ENCODE data around the gene TBX21. TPM values are rescaled to one million over a fixed set of nuclear protein-coding genes. Genes with fewer than 3 reads are reported as not detected.

Gene TBX21, protein sequence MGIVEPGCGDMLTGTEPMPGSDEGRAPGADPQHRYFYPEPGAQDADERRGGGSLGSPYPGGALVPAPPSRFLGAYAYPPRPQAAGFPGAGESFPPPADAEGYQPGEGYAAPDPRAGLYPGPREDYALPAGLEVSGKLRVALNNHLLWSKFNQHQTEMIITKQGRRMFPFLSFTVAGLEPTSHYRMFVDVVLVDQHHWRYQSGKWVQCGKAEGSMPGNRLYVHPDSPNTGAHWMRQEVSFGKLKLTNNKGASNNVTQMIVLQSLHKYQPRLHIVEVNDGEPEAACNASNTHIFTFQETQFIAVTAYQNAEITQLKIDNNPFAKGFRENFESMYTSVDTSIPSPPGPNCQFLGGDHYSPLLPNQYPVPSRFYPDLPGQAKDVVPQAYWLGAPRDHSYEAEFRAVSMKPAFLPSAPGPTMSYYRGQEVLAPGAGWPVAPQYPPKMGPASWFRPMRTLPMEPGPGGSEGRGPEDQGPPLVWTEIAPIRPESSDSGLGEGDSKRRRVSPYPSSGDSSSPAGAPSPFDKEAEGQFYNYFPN
- polyA plus RNA-seq (ENCODE audit: low read depth in 6 of 6), result 1 to 10 TPM in 4 of 6 donors, under 1 TPM in 2; 0.11 to 2.9 (median 2.0) TPM

DNA sequence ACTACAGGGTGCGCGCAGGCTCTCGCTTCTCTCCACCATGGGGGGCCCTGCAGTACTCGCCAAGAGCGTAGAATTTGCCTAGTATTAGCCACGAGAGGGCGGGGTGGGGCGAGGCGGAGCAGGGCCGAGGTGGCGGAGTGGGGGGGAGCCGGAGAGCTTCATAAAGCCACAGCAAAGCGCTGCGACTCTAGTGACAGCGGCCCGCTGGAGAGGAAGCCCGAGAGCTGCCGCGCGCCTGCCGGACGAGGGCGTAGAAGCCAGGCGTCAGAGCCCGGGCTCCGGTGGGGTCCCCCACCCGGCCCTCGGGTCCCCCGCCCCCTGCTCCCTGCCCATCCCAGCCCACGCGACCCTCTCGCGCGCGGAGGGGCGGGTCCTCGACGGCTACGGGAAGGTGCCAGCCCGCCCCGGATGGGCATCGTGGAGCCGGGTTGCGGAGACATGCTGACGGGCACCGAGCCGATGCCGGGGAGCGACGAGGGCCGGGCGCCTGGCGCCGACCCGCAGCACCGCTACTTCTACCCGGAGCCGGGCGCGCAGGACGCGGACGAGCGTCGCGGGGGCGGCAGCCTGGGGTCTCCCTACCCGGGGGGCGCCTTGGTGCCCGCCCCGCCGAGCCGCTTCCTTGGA lies at the start of gene TBX21:
TSS of gene TBX21 (plus strand) at position 190 of the 627 bp plus-strand sequence. CDS start at position 409, 219 bp downstream.
- DNase-seq, result peak; percentile 86
- peak within 1 kb of the TSS; percentile 49 to 93 (median 86) for H3K27ac Mint-ChIP-seq
- H3K4me3 Mint-ChIP-seq, result peak within 1 kb of the TSS; percentile 86 to 98 (median 94)
- H3K4me1 Mint-ChIP-seq, result peaks cover 49 to 52% (median 49%) of the 10 kb centered on the region in 3 donors
- H3K36me3 Mint-ChIP-seq, result no peaks in the 10 kb centered on the region
- no peaks in the 10 kb centered on the region for H3K9me3 Mint-ChIP-seq
- ATAC-seq (ENCODE audit: low read depth in 2 of 2), result peak; percentile 89 to 91
- peaks cover 2 to 12% (median 9%) of the 10 kb centered on the region in 3 donors for H3K27me3 Mint-ChIP-seq

DNA sequence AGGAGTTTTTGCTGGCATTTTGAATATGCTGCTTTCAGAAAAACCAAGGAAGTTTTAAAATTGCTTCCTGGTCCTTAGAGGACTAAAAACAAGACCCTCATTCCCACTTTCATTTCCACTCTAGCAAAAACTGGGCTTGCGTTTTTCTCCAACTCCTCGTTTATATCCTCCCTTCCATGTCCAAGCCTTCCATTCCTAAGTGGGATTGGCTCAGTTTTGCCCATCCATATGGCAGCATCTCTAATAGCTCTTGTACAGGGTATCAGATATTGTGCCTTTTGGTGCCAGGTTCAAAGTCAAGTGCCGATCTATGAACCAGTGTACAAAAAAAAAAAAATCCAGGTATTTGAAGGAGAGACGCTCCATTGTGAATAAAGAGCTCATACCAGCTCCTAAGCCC lies 49.0 kb upstream of the TBX21 start:
- peaks cover 8 to 20% of the 10 kb centered on the region in 2 donors for H3K36me3 Mint-ChIP-seq
- no peak for ATAC-seq (ENCODE audit: low read depth in 2 of 2)
- H3K4me3 Mint-ChIP-seq, result no peak overlapping the region

DNA sequence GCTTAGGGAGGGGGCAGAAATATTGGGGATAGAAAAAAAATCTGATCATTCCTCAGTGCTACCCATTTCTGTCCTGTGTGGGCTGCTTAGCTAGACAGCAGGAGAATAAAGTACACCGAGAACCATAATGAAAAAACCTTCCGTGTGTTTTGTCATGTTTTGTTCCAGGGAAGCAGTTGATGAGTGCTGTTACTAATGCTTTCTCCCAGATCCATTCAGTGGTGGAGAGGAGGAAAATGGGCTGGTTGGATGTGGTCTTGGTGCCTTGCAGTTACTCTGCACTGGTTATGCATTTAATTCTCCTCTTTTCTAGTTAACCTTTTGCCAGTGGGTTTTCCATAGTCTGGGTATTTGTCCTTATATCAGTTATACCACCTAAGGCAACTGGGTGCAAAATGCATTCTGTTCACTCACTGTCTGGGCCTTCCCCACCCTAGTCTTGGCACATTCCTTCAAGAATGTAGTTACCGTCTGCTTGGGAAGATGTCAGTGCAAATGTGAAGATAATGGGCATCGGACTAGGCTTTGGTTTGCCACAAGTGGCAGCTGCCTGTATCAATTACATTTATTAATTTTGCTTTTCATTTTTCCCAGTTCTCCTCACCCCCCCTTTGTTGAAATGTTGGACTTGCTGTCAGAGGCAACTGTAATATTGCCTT lies 48.4 kb upstream of the TBX21 start:
- H3K4me1 Mint-ChIP-seq, result no peaks in the 10 kb centered on the region
- H3K27me3 Mint-ChIP-seq, result no peaks in the 10 kb centered on the region
- H3K36me3 Mint-ChIP-seq, result peaks cover 8 to 20% of the 10 kb centered on the region in 2 donors
- no peak for ATAC-seq (ENCODE audit: low read depth in 2 of 2)
- H3K27ac Mint-ChIP-seq, result no peak overlapping the region
- H3K4me3 Mint-ChIP-seq, result no peak overlapping the region
- H3K9me3 Mint-ChIP-seq, result no peaks in the 10 kb centered on the region
- DNase-seq, result no peak

More for the DNA sequence above, 49.0 kb upstream of the TBX21 start:
- Mint-ChIP-seq H3K27me3 (no peaks in the 10 kb centered on the region), H3K27ac (peak overlapping the region in 1 of 6 donors; percentile 34), H3K9me3 (no peaks in the 10 kb centered on the region), H3K4me1 (no peaks in the 10 kb centered on the region)
- DNase-seq, result no peak

DNA sequence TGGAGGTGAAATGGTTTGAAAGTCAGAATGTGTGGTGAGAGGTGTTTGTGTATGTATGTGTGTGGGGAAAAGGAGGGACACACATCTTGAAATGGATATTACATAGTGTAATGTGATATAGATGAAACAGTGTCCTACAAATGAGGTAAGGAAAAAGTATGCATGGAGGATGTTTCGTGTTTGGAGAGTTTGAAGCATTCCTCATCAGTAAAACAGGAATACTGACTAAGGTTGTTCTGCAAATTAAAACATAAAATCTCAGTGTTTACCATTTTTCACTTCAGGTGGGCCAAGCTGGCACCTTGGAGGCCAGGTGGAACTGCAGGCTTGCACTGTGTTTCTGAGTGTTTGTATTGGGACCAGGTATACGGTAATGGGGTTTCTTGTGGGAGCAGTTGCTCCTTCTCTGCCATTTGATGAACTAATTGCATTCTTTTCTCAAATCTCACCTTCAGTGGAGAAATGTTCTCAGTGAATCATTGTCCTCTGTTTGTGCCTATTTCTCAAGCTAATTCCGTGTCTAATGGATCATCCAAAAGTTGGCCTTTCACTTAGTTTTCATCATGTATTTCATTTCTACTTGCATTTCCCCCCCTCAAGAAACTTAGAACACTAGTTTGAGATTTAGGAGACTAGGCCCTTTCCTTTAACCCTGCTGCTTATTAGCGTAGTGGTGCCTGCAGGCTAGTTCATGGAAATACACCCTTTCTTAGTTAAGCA lies 47.3 kb upstream of the TBX21 start:
- Mint-ChIP-seq H3K27me3 (no peaks in the 10 kb centered on the region), H3K36me3 (peaks cover 8 to 11% of the 10 kb centered on the region in 2 donors), H3K4me3 (no peak overlapping the region), H3K9me3 (no peaks in the 10 kb centered on the region), H3K27ac (peak overlapping the region in 1 of 6 donors; percentile 22), H3K4me1 (no peaks in the 10 kb centered on the region)
- ATAC-seq (ENCODE audit: low read depth in 2 of 2) (no peak), DNase-seq (no peak)

DNA sequence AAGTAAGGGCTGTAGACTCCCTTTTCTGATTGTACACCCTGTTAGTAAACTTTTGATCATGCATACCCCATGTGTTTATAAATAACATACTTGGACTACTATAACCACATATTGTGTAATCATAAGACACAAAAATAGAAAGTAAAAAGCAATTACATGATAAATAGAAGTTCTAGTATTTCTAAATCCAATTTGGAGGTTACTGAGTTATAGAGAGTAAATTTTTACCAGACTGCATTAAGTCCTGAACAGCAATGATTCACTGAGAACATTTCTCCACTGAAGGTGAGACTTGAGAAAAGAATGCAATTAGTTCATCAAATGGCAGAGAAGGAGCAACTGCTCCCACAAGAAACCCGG lies 46.8 kb upstream of the TBX21 start:
- Mint-ChIP-seq H3K4me3 (no peak overlapping the region), H3K4me1 (no peaks in the 10 kb centered on the region), H3K9me3 (no peaks in the 10 kb centered on the region), H3K27ac (no peak overlapping the region), H3K27me3 (no peaks in the 10 kb centered on the region), H3K36me3 (peaks cover 8 to 11% of the 10 kb centered on the region in 2 donors)
- ATAC-seq (ENCODE audit: low read depth in 2 of 2) (no peak), DNase-seq (no peak)

DNA sequence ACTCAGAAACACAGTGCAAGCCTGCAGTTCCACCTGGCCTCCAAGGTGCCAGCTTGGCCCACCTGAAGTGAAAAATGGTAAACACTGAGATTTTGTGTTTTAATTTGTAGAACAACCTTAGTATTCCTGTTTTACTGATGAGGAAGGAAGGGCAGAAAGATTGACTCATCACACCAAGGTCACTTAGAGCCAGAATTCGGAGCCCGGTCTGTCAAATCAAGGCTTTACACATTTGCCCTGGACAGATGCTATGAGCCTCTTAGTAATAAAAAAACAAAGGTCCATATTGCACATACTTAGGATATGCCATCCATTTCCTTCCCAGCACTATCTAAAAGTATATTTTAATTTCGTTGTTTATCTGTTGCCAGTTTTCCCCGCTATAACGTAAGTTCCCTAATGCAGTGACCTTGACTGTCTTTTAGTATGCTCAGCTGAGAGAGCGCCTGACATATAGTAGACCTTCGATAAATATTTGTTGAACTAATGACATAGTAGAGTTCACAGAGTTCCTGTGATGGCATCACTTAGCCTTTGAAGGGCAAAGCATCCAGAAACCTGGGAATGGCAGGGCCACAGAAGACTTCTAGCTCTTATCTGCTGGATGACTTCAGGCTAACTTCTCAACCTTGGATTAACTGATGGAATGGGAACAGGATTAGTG lies 46.2 kb upstream of the TBX21 start:
- Mint-ChIP-seq H3K27ac (peak overlapping the region in 1 of 6 donors; percentile 4), H3K27me3 (no peaks in the 10 kb centered on the region), H3K4me3 (no peak overlapping the region), H3K4me1 (peaks cover 0 to under 1% (median under 1%) of the 10 kb centered on the region in 3 donors), H3K36me3 (peaks cover 8 to 10% of the 10 kb centered on the region in 2 donors), H3K9me3 (no peaks in the 10 kb centered on the region)
- ATAC-seq (ENCODE audit: low read depth in 2 of 2) (no peak), DNase-seq (no peak)

DNA sequence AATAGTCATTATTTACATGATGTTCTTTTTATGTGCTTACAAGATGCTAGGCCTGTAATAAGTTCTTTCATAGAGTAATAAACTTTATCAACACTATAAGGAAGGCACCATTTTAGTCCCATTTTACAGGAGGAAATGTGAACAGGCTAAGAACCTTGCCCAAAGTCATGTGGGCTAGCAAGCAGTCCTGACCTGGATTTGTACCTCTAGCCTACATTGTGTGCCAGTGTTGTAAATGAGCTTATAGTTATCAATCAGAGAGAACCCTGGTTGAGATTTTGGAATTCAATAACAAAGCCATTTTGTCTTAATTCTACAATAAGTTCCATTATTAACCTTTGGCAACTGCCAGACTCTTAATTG lies 45.7 kb upstream of the TBX21 start:
- DNase-seq (no peak), ATAC-seq (ENCODE audit: low read depth in 2 of 2) (no peak)
- Mint-ChIP-seq H3K27me3 (no peaks in the 10 kb centered on the region), H3K4me3 (no peak overlapping the region), H3K9me3 (no peaks in the 10 kb centered on the region), H3K36me3 (peaks cover 3 to 5% of the 10 kb centered on the region in 2 donors), H3K27ac (peak overlapping the region in 1 of 6 donors; percentile 4), H3K4me1 (peaks cover under 1 to 6% (median 5%) of the 10 kb centered on the region in 3 donors)

DNA sequence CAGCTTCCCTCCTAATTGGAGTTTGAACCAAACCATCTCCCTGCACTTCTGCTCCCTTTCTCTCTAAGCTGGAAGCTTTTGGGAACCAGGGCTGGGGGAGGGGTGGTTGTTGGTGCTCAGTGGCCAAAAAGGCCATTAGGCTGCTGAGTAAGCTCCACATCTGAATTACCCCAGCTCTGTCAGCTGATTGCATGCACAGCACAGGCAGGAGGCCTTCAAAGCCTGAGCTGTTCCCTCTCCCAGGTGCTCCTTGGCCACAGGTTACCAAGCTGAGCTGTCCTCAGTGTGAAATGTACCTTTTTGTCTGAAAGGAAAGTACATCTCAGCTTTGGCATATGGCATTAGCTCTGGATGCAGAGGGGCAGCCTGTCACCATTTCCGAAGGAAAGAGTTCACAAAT lies 45.3 kb upstream of the TBX21 start:
- H3K36me3 Mint-ChIP-seq, result peaks cover 0 to under 1% of the 10 kb centered on the region in 2 donors
- H3K27me3 Mint-ChIP-seq, result no peaks in the 10 kb centered on the region
- DNase-seq (no peak), ATAC-seq (ENCODE audit: low read depth in 2 of 2) (no peak)
- peak overlapping the region in 1 of 6 donors; percentile 4 for H3K27ac Mint-ChIP-seq
- H3K9me3 Mint-ChIP-seq, result no peaks in the 10 kb centered on the region
- H3K4me3 Mint-ChIP-seq, result no peak overlapping the region
- H3K4me1 Mint-ChIP-seq, result peaks cover 5 to 10% (median 10%) of the 10 kb centered on the region in 3 donors

DNA sequence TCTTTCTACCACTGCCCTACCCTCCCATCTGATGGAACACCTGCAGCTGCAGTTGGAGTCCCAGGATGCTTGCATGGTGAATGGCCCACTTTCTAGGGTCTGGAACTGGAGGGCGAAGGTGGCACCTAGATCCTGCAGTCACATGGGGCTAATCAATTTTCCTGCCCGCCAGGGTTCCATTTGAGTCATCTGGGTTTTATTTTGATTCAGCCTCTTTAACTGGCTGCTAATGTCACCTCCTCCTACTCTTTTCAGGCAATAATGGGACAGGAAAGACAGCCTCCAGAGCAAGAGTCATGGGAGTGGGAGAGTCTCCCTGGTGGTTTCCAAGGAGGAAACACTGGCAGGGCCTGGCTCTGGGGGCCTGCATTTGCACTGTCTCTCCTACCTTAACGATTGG lies 42.9 kb upstream of the TBX21 start:
- Mint-ChIP-seq H3K9me3 (no peaks in the 10 kb centered on the region), H3K4me3 (no peak overlapping the region), H3K36me3 (no peaks in the 10 kb centered on the region), H3K27ac (no peak overlapping the region), H3K27me3 (no peaks in the 10 kb centered on the region), H3K4me1 (peaks cover 19 to 22% (median 22%) of the 10 kb centered on the region in 3 donors)
- ATAC-seq (ENCODE audit: low read depth in 2 of 2) (no peak), DNase-seq (no peak)

DNA sequence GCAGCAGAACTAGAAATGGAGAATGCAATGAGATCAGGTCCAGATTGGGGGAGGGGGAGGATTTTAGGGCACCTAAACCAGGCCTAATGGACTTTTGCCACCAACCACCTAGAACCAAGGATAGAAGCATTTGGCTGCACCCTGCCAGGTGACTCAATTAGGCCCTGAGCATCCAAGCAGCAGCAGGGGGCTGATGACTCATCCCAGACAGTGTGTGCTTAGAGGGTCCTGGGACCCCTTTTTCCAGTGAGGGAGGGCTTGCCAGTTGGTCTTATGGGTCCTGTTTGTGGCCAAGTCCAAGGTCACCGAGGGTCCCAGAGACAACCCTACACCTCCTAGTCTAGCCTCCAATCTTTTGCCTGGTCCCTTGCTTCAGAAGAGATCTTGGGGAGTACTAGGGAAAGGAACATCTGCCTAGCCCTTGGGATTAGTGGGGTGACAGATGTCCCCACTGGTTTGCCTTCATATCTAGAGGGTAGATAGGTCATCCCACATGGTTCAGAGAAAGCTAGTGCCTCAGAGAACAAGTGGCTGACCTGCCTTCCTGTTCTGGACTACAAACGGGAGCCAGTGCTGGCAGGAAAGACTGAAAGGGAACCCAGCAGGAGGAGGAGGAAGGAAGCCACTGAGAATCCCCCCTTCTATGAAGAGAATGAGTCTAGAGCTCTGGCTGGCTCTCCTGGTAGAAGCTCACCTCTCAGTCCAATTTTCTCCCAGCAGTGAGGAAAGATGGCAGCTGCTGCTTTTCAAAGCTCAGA lies 40.7 kb upstream of the TBX21 start:
- H3K4me3 Mint-ChIP-seq, result peak overlapping the region; percentile 49 to 100 (median 92)

DNA sequence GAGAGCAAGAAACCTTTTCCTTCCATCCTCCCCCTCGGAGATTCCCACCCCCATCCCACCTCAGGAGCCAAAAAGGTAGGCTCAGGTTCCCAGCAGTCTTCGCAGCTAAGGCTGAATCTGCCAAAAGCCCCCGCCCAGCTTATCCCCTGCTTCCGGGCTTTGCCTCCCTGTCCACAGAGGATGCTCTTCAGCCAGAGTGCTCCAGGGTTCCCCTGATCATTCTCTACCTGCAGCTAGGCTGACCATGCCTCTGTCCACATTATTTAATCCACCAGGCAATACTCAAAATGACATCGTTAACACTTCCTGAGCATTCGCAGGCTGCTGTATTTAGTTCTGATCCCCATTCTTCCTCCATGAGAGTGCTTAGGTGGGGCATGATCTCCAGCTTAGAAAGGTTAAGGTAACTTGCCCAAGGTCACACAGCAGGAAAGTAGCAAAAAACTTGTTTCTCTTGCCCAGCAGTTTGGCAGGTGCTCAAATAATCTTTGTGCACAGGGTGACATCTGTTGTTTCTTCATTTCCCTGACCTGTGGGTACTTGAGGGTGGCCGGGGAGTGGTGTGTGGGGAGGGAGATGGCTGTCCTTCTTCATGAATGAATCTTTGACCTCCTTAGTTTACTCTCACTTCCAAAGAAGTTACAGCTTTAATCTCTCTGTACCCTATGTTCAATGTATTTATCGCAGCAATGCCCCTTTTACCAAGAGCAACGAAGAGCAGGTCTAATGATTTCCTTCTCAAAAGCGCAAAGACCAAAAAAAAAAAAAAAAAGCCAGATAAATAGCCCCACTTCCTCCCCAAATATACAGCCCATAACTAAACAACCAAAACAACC lies 39.9 kb upstream of the TBX21 start:
- Mint-ChIP-seq H3K9me3 (no peaks in the 10 kb centered on the region), H3K4me1 (peaks cover 32 to 38% (median 36%) of the 10 kb centered on the region in 3 donors), H3K36me3 (no peaks in the 10 kb centered on the region), H3K27ac (peak overlapping the region in 5 of 6 donors; percentile 49 to 88 (median 80)), H3K4me3 (peak overlapping the region; percentile 92 to 100 (median 94)), H3K27me3 (no peaks in the 10 kb centered on the region)
- ATAC-seq (ENCODE audit: low read depth in 2 of 2), result no peak
- no peak for DNase-seq

More for the DNA sequence above, 40.7 kb upstream of the TBX21 start:
- Mint-ChIP-seq H3K27me3 (no peaks in the 10 kb centered on the region), H3K9me3 (no peaks in the 10 kb centered on the region), H3K4me1 (peaks cover 32 to 38% (median 35%) of the 10 kb centered on the region in 3 donors), H3K27ac (peak overlapping the region in 4 of 6 donors; percentile 75 to 80 (median 76)), H3K36me3 (no peaks in the 10 kb centered on the region)
- no peak for ATAC-seq (ENCODE audit: low read depth in 2 of 2)
- DNase-seq, result no peak

Measured in naive B cell (primary cell).